A172 (cell line): ENCODE measurements around the gene PLCB2. TPM values are rescaled to one million over a fixed set of nuclear protein-coding genes. Genes with fewer than 3 reads are reported as not detected.

ENCODE experiments used
- DNase-seq: peaks from one replicate; pipeline ENCODE4 v3.0.0-alpha.2; 2015; ENCODE audit warnings: low spot score
- total RNA-seq: library from RNA; depleted of rRNA; stranded (reverse); fragments of >200 nt; shearing (Covaris generic); gene quantifications from 2 replicates; pipeline ENCODE4 v1.2.3, GENCODE V29; 2014

Gene PLCB2
- total RNA-seq, 1 experiment from 2014 or later, result not detected

DNA sequence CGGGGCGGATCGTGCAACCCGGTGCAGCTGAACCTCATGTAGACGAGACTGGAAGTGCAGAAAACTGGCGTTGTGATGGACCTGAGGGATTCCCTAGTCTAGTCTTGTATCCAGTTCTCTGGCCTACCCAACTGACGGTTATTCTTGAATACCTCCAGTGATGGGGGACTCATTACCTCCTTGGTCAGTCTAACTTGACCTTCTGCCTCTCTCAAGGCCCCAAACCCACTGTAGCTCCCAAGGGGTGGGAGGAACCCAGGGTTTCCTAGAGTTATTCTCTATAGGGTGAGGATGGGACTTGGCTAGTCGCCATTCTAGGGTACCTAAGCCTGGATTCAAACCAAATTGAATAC lies 57.5 kb downstream of the PLCB2 start:
- no peak for DNase-seq

DNA sequence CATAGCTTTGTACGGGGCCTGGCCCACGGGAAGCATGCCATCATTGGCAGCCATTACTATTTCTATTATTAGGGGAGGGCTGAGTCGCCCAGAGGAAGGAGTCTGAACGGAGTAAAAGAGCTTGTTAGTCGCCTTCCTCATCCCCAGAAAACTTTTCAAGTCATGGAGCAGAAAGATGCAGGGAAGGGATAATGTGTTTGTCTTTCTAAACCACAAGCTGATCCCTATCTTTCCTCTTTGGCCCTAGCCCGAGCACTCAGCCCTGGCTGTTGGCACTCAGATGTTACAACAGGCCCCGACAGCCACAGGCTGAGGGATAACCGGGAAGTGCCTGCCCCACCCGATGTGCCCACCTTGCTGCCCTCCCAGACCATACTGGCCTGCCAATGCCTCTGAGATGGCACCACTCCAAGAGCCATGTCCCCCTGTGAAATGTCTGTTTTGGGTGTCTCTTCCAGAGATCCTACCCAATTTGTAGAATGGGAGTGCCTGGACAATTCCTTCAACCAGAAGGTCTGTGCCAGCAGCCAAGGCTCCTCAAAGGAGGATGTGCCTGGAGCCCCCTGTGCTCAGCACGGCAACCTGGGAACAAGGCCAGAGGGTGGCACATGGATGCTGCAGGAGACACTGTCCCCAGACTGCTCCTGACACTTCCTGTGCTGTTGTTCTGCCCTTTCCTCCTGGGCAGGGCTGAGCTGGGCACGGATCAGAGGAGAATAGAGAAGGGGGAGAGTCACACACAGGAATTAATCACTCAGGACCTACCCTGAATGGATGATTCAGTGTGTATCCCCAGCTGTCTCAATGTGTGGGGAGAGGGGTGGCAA lies 58.0 kb downstream of the PLCB2 start:
- peak; percentile 68 for DNase-seq

DNA sequence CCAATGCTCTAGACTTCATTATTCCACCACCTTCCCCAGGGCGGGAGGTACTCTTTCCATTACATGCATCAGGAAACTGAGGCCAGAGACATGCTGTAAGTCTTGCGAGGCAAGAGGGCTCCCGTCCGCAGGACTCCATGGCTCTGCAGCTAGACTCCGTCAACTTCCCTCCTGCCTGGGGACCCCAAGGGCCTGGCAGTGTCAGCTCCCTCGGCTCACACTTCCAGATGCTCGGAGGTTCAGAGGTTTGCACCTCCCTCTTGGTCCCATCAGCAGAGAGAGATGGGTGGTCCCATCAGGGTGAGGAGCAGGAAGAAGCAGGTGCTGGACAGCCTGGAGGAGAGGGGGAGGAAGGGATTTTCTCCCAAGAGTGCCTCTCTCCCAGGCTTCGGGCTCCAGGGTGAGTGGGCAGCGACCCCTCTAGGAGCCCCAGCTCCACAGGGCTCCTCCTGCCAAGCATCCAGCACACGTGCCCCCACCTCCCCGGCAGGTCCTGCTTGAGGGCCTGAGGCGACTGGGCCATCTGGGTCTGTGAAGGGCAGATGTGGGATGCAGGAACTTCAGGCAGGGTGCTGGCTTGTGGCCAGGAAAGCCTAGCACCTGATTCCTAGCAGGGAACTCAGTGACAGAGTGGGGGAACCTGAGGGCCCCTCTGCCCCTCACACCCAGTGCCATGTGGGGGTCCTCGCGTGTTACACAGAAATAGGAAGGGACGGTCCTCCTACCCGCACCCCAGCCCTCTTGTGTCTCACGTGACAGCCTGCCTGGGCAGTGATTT lies 59.5 kb downstream of the PLCB2 start:
- no peak for DNase-seq

DNA sequence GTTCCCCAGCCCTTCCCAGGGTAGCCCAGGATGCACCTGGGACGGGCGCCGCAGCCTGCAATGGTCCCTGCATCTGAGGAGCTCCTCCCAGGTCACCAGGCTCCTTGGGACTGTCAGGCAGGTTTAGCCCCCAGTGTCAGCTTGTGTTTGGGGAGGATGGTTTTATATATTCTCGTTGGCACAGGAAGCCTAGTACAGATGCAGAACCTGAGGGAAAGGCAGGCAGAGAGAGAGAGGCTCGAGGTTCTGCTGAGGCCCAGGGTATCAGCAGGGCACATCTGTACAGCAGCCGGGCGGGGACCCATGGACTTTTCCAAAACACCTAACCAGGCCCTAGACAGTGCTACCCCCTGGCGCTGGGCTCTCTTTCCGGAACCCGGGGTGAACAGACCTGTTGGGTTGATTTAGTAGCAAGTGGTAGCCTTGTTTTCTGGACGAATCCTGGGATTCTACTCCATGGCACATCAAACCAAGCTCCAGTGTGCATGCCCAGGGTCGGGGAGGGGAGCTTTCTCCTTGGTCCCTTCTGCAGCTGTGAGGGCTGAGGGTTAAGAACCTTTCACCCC lies 60.2 kb downstream of the PLCB2 start:
- DNase-seq, result no peak

DNA sequence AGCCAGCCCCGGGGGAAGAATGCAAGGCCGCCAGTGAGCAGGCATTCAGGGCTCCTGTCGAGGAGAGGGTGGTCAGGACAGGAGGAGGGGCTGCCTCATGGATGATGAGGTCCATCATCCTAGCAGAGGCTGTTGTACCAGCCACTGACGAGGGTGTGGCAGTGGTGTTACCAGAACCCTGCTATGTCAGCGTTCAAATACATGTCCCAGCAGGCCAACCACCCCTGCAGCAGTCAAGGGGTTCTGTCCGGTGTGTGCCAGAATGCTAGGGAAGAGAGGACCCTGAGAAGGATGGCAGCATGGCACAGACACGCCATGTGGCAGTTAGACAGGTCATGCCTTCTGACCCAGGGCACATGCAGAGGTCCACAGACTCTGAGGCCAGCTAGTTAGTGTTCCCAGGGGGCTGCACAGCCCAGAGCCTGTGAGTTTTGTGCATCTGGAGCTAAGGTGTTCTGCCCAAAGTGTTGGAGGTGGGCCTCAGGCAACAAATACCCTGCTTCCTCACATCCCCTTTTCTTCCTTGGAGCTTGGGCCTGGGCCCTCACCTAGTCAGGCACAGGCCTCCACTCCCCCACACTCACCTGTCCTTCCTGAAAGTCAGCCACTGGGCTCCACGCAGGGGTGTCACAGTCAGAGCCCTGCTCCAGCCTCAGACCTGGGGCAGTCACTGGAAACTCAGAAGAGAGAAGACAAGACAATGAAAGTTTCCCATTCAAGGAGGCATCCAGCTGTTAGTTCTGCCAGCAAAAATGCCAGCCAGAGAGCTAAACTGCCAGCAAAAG lies 61.0 kb downstream of the PLCB2 start:
- DNase-seq, result no peak

DNA sequence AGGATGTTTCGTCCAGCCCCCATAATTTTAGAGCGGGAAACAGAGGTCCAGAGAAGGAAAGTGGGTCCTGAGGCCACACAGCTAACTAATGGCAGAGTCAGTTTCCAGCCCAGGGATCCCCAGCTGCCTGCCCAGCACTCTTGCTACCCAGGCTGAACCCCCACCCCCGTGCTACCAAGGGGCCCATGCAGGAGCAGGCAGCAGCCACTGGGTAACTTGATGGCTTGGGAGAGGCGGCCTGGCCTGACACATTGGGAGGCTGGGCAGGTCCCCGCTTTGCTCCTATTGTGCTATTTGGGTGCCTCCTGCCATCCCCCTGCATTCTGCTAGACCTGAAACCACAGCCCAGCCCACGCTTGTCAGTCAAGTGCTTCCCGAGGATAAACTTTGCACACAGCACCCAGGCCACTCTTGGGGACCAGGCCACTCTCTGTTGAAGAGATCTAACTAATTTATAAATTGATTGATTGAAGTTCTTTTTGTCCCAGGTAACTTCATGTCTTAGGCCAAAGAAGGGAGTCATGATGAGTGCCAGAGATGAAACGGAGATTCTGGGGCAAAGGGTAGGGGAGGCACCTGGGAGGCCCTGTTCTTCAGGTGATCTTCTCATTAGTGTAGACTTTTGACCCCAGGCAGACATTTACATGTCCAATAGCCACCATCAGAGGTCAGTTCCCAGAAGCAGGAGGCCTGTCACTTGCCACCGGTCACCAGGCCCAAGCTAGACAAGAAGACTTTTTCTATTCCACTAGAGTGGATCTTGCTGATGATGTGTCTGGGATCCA lies 61.9 kb downstream of the PLCB2 start:
- DNase-seq, result no peak

DNA sequence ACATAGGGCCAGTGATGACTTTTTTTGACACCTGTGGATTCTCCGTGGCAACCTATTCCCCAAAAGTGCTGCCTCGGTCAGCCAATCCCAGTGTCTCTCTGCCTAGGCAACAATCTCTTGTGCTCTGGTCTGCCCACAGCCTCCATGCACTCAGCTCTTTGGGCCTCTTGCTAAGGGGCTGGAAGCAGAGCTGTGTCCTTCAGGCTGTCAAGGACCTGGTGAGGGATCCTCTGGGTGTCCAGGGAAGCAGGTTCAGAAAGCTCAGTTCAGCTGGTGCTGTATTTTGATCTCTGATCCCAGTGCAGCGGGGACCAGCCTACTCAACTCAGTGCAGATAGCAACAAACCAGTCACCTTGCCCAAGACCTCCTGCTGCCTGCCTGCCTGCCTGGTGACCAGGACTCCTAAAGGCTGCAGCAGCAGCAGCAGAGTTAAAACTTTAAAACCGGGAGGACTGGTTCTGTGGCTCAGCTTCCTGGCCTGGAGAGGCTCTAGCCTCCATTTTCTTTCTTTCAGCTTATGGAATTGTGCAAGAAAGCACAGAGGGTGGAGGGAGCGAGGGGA lies 62.7 kb downstream of the PLCB2 start:
- no peak for DNase-seq

DNA sequence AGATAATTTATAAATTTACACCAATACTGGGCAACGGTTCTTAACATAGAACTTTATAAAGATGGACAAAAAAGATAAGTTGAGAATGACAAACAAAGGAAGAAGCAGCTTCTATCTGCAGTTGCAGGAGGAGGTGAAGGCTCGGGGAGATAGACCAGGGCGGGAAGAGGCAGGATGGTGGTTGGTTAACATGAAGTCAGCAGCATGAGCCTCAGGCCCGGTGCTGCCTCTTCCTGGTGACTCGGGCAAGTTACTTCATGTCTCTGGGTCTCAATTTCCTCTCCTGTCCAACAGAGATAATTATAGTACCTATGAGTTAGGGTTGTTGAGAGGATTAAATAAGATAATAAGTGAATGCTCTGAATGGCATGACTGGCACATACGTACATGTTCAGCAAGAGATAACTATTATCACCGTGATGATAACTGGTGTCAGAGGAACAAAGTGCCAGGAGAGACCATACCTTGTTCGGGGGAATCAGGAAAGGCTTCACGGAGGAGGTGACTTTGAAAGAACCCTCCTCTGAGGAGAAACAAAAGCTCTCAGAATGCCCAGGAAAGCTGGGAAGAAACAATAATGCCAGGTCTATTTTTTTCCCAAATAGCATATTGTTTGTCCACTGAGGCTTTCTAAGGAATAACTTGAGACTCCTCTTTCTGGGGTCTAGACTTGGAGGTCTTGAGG lies 64.5 kb downstream of the PLCB2 start:
- no peak for DNase-seq

DNA sequence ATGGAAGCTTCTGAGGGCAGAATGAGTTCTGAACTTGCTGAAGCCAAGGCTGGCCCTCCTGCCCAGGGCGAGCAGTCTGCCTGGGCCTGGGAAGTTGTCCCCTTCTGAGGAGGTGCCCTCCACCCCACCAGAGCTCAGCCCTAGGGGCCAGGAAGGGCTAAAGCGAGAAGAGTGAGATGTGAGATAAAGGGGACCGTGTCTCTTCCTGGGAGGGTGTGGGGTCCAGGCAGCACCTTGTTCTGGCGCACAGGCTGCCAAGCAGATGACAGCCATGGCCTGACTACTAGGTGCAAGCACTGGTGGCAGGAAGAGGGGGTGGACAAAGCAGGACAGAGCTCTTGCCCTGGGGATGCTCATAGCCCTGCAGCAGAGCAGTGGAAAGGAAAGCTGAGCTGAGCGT lies 65.1 kb downstream of the PLCB2 start:
- DNase-seq, result no peak

DNA sequence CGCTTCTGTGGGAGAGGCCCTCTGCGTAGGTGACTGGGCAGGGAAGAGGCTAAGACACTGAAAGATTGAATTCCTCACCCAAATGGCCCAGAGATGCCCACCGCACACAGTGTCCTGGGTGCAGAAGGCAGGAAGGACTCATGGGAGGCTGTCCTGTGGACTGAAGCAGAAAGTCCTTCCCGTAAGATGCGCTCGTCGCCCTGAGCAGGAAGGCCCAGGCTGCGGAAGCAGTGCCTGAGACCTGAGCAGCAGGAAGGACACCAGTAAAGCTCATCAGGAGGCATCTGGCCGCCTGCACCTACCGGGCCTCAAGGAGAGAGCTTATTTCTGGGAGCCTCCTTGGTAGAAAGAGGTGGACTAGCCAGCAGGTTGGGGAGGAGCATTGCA lies 65.5 kb downstream of the PLCB2 start:
- no peak for DNase-seq

DNA sequence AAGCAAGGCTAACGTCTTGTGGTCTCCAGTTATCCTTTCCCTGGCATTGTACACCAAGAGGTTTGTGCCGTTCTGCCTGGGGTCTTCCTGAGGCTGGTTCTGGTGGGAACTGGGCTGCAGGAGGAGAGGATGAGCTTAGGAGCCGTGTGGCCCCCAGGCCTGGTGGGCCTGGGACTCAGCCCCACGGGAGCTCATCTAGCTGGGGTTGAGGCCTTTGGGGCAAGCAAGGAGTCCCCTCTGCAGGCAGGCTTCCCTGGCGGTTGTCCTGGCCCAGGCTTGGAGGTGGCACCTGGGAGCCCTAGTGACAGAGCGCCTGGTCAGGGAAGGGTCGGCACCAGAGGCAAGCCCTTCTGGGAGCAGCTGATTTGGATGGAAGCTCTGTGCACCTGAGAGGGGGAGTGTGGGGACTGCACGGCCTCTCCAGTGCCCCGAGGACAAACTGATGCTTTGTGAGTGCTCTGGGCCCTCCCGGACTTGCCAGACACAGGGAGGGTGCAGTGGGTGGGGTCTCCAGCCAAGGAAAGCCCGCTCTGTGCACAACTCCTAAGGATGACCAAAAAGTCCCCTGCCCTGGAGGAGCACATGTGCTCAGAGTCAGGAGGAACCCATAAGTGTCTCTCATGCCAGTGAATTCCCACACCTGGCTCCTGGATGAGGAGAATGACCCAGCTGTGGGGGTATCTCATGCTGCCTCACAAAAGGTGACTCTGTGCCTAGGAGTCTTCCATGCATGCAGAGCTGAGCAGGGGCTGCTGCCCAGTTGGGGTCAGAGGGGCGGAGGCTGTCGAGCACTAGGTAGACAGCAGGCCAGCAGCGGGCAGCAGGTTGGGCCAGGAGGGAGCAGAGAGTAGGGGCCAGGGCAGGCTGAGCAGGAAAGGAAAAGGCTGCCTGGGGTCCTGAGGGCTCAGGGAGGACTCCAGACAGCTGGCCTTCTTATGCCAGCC lies 66.2 kb downstream of the PLCB2 start:
- DNase-seq, result no peak

DNA sequence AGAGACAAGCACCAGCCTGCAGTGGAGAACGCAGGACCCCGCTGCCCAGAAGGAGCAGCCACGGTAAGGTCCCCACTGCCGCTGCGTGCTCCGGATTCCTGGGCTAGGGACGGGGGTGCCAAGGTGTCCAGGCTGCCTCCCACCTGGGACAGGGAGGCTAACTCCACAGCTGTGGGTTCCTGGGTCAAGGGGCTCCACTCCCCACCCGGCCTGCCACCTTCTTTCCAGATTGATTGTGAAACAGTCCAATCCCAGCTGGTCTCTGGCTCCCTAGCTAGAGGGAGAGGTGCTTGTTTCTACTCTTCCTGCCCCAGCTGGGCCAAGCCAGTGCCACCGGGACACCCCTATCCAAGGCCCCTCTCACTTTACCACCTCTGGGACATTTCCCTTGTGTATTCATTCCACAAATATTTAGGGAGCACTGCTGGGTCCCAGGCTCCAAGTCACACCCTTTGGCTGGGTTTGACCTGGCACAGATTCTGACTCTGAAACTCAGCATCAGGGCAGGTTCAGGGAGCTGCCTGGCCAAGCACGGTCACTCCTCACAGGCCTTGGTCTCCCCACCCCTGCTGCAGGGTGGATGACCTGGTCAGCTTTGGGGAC lies 67.0 kb downstream of the PLCB2 start:
- DNase-seq, result no peak

DNA sequence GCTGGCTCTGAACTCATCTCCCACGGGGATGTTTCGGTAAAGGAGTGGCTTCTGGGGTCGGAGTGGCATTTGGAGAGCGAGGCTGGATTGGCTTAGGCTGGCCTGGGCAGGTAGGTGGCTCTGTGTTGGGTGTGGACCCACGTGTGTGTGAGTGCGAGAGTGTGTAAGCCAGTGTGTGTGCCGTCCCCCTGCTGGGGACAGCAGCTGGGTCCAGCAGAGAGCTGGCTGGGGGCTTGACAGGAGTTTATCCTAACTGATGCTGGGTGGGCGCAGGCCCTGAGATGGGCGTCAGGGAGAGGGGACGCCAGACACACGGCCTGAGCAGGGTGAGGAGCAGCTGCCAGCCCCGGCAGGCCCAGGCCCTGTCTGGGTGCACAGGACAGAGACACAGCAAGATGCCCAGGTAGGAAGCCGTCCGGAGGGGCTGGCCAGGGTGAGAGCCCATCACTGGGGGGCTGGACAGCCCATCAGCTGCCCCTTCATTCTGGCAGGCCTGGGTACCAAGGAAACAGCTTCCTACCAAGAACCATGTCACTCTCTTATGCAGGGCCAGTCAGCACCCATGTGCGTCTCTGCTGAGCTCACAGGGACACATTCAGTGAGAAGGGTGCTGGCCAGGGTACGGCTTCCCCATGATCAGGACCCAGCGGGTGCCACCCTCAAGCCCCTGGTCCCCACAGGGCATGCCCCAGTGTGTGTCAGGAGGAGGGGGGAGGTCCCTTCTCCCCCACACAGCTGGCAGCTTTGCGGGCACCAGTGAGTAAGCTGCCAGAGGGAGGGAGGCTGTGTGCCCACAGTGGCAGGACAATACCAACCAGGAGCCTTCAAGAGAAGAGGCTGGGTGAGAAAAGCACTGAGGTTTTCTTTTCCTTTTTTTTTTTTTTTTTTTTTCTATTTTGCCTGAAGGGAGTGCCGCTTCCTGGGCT lies 67.8 kb downstream of the PLCB2 start:
- no peak for DNase-seq

DNA sequence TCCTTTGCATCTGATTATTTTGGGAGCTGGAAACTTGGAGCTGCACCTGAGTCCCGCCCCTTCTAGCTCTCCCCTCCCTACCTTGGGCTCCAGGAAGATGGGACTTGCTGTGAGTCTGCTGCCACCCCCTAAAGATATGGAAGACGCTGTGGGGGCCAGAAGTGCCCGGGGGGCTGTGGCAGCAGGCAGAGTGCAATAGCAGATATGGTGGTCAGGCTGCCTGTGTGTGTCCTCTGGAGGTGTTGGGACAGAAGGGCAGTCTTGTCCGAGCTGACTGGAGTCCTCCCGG lies 68.4 kb downstream of the PLCB2 start:
- DNase-seq, result no peak

DNA sequence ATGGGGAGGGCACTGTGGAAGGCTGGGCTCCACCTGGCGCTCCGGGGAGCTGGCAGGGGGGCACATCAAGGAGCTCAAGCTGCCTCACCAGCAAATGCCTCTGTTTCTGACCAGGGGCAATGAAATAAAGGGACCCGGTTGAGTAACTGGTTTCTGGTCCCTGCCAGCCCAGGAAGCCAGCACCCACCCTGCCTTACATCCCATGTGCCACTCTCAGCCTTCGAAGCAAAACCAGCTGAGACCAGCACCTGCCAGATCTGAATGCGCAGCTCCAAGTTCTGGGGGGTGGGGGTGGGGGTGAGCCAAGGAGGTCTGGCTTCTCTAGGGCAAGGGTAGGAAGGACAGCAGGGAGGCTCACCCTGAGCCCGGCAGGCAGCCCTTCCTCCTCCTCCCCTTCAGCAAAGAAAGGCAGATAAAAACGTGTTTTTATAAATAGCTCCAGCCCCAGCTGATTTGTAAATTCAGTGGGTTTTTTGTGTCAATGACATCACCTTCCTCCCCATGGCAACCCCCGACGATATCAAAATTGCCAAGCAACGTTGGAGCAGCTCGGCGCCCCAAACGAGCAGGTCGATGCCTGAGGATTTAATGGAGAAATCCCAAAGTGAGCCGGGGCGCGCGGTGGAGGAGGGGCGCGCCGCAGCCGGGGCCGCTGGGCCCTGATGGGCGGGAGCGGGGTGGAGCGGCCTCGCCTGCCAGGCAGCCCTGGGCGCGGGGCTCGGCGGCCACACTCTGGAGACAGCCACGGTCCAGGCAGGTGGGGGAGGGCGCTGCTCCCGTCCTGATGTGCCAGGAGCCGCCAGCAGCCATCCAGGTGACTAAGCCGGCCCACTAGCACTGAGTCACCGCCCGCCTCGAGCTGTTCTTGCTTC lies 69.0 kb downstream of the PLCB2 start, which contains the start of gene PAK6:
TSS of gene PAK6 (plus strand) at position 532 of the 872 bp plus-strand sequence. CDS start 25,723 bp downstream, outside the sequence.
- DNase-seq, result peak; percentile 67
